ENCODE results near the gene PPA2.

DNA sequence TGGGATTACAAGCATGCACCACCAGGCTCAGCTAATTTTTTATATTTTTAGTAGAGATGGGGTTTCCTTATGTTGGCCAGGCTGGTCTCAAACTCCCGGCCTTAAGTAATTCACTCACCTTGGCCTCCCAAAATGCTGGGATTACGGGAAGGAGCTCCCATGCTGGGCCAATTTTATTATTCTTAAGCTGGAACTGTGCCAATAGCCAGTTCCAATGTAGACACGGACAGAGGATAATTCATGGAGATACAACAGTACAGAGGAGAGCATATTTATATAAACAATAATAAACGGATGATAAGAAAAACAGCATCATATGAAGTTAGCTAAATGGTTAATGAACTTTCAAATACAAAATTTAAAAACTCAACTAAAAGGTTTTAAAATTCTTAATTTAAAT, 87.8 kb downstream of the PPA2 start:
- TF ChIP-seq ZNF274 (IDR thresholded peaks at IDR 0.05; ENCODE audit: low read depth, low read length) (no peak), POLR2A (IDR thresholded peaks at IDR 0.05; ENCODE audit: borderline replicate concordance, extremely low read depth, insufficient read depth, insufficient read length) (no peak), CBX3 (IDR thresholded peaks at IDR 0.05; ENCODE audit: low read depth) (no peak), SIN3A (IDR thresholded peaks at IDR 0.05; ENCODE audit: low read depth) (no peak), ELF1 (IDR thresholded peaks at IDR 0.05; ENCODE audit: borderline replicate concordance, low read depth) (no peak), YY1 (IDR thresholded peaks at IDR 0.05; ENCODE audit: extremely low read depth, insufficient replicate concordance, low read depth, low read length) (no peak)
- TF ChIP-seq, protein P1, sequence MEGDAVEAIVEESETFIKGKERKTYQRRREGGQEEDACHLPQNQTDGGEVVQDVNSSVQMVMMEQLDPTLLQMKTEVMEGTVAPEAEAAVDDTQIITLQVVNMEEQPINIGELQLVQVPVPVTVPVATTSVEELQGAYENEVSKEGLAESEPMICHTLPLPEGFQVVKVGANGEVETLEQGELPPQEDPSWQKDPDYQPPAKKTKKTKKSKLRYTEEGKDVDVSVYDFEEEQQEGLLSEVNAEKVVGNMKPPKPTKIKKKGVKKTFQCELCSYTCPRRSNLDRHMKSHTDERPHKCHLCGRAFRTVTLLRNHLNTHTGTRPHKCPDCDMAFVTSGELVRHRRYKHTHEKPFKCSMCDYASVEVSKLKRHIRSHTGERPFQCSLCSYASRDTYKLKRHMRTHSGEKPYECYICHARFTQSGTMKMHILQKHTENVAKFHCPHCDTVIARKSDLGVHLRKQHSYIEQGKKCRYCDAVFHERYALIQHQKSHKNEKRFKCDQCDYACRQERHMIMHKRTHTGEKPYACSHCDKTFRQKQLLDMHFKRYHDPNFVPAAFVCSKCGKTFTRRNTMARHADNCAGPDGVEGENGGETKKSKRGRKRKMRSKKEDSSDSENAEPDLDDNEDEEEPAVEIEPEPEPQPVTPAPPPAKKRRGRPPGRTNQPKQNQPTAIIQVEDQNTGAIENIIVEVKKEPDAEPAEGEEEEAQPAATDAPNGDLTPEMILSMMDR (IDR thresholded peaks at IDR 0.05 in 2 of 3, conservative IDR thresholded peaks at IDR 0.05 in 1 of 3; ENCODE audit: borderline replicate concordance in 1 of 3, insufficient read depth in 1 of 3, low read depth in 2 of 3, low read length in 2 of 3), result no peak

All from HCT116 (cell line).